ENCODE data around the gene ZSCAN22. TPM values are rescaled to one million over a fixed set of nuclear protein-coding genes. Genes with fewer than 3 reads are reported as not detected.
A peak's percentile ranks its signal among the peaks of the same experiment; 100 is the strongest.
"Not testable (repeated sequence)": the region's sequence is repeated elsewhere in the genome, so short reads cannot be mapped to it uniquely, and the experiment has no call there.

The ZSCAN22 gene
- total RNA-seq, 2 experiments from 2014 or later = 2.8 to 3.2 TPM

GRCh38 chr19:58305065-58305931 is 21.5 kb upstream of the ZSCAN22 start, which contains the start of gene ERVK3-1:
ERVK3-1 (plus strand) TSS chr19:58305377; CDS start chr19:58312169, 6,792 bp downstream.
- Mint-ChIP-seq H3K4me1 (peaks cover 36% of the 10 kb centered on the region), H3K4me3 (peak within 1 kb of the TSS; percentile 98), H3K9me3 (peaks cover 5% of the 10 kb centered on the region), H3K27me3 (no peaks in the 10 kb centered on the region), H3K36me3 (peaks cover 70% of the 10 kb centered on the region), H3K27ac (peak within 1 kb of the TSS; percentile 97)
- DNase-seq = peak; percentile 96

DNA sequence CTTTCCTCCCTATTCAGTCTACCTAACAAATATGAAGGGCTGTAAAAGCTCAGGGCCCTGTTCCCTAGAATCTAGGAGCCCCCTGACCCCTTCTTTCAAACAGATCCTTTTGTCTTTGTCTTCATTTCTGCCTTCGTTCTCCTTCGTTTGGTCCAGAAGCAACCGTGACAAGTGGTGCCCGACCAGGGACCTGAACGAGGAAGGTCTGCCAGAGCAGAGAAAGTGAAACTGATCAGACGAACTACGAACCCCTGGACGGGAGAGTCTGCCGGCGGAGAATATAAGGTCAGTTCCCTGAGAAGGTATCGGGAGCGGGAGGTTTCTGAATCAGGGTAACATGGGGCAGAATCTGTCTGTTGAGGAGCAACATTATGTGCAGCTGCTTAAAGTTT is 20.9 kb upstream of the ZSCAN22 start:
- Mint-ChIP-seq H3K4me1 (peaks cover 36% of the 10 kb centered on the region), H3K27ac (peak overlapping the region; percentile 97), H3K27me3 (no peaks in the 10 kb centered on the region), H3K4me3 (peak overlapping the region; percentile 98), H3K9me3 (peaks cover 3% of the 10 kb centered on the region), H3K36me3 (peaks cover 70% of the 10 kb centered on the region)
- no peak for DNase-seq

DNA sequence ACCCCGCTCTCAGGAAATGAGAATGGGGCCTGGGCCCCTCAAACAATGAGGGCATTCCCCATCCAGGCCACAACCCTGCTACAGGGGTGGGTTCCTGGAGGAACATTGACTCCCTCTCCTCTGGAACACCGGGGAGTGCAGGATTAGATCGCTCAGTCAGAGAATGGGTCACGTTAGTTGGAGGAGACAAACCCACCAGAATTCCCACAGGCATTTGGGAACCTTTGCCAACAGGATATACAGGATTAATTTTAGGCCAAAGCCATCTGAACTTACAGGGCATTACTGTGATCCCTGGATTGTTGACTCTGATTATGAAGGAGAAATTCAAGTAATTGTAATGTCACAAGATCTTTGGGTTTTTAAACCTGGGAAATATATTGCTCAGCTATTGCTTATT is 19.1 kb upstream of the ZSCAN22 start:
- H3K4me1 Mint-ChIP-seq = peaks cover 36% of the 10 kb centered on the region
- no peaks in the 10 kb centered on the region for H3K27me3 Mint-ChIP-seq
- H3K36me3 Mint-ChIP-seq = peaks cover 72% of the 10 kb centered on the region
- H3K4me3 Mint-ChIP-seq = no peak overlapping the region
- peaks cover 2% of the 10 kb centered on the region for H3K9me3 Mint-ChIP-seq
- no peak for DNase-seq
- H3K27ac Mint-ChIP-seq = peak overlapping the region; percentile 55

DNA sequence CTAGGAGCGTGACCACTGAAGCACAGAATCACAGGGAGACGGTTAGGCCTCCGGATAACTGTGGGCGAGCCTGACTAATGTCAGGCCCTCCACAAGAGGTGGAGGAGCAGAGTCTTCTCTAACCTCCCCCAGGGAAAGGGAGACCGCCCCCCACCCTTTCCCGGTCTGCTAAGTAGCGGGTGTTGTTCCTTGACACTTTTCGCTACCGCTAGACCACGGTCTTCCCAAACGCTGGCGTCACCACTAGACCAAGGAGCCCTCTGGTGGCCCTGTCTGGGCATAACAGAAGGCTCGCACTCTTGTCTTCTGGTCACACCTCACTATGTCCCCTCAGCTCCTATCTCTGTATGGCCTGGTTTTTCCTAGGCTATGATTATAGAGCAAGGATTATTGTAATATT is 16.1 kb upstream of the ZSCAN22 start:
- peak; percentile 12 for DNase-seq
- not testable (repeated sequence) for H3K27ac Mint-ChIP-seq, H3K4me3 Mint-ChIP-seq, H3K27me3 Mint-ChIP-seq, H3K9me3 Mint-ChIP-seq
- H3K36me3 Mint-ChIP-seq = peaks cover 76% of the 10 kb centered on the region
- H3K4me1 Mint-ChIP-seq = peaks cover 31% of the 10 kb centered on the region

- H3K4me3 Mint-ChIP-seq = no peak overlapping the region
- H3K27ac Mint-ChIP-seq = no peak overlapping the region
- H3K27me3 Mint-ChIP-seq = no peaks in the 10 kb centered on the region
- no peaks in the 10 kb centered on the region for H3K9me3 Mint-ChIP-seq
- H3K36me3 Mint-ChIP-seq = peaks cover 75% of the 10 kb centered on the region
- H3K4me1 Mint-ChIP-seq = peaks cover 25% of the 10 kb centered on the region
- no peak for DNase-seq
Observed at GRCh38 chr19:58311345-58311865, 15.4 kb upstream of the ZSCAN22 start.

DNA sequence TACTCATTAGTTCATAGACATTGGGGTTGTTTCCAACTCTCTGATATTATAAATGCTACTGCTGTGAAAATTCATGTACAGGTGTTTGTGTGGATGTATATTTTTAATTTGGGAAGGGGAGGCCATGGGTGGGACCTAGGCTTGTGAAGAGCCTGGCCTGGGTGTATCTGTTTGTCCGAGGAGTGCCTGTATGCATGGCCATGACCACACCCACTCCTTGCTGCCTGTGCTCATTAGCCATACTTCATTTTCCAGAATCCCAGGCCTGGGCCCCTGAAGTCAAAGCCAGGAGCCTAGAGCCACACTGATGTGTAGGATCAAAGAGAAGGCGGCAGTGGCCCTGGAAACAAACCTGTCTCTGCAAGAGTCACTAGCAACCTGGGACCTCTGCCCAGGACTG is 11.2 kb upstream of the ZSCAN22 start:
- DNase-seq = no peak
- Mint-ChIP-seq H3K36me3 (peaks cover 46% of the 10 kb centered on the region), H3K27ac (peak overlapping the region; percentile 73), H3K4me1 (no peaks in the 10 kb centered on the region), H3K9me3 (no peaks in the 10 kb centered on the region), H3K27me3 (no peaks in the 10 kb centered on the region), H3K4me3 (no peak overlapping the region)

- Mint-ChIP-seq H3K4me1 (no peaks in the 10 kb centered on the region), H3K27ac (no peak overlapping the region), H3K27me3 (no peaks in the 10 kb centered on the region), H3K36me3 (peaks cover 31% of the 10 kb centered on the region), H3K4me3 (no peak overlapping the region), H3K9me3 (no peaks in the 10 kb centered on the region)
- DNase-seq = no peak
Observed at GRCh38 chr19:58317476-58318072, 9.2 kb upstream of the ZSCAN22 start.

- no peak for DNase-seq
- Mint-ChIP-seq H3K4me1 (no peaks in the 10 kb centered on the region), H3K36me3 (peaks cover 28% of the 10 kb centered on the region), H3K27me3 (no peaks in the 10 kb centered on the region), H3K4me3 (no peak overlapping the region), H3K27ac (no peak overlapping the region), H3K9me3 (no peaks in the 10 kb centered on the region)
Observed at GRCh38 chr19:58318297-58318696, 8.5 kb upstream of the ZSCAN22 start.

GRCh38 chr19:58319241-58319640 is 7.6 kb upstream of the ZSCAN22 start:
- H3K27me3 Mint-ChIP-seq = no peaks in the 10 kb centered on the region
- DNase-seq = no peak
- no peaks in the 10 kb centered on the region for H3K9me3 Mint-ChIP-seq
- H3K4me1 Mint-ChIP-seq = no peaks in the 10 kb centered on the region
- peaks cover 25% of the 10 kb centered on the region for H3K36me3 Mint-ChIP-seq
- no peak overlapping the region for H3K4me3 Mint-ChIP-seq
- H3K27ac Mint-ChIP-seq = no peak overlapping the region

DNA sequence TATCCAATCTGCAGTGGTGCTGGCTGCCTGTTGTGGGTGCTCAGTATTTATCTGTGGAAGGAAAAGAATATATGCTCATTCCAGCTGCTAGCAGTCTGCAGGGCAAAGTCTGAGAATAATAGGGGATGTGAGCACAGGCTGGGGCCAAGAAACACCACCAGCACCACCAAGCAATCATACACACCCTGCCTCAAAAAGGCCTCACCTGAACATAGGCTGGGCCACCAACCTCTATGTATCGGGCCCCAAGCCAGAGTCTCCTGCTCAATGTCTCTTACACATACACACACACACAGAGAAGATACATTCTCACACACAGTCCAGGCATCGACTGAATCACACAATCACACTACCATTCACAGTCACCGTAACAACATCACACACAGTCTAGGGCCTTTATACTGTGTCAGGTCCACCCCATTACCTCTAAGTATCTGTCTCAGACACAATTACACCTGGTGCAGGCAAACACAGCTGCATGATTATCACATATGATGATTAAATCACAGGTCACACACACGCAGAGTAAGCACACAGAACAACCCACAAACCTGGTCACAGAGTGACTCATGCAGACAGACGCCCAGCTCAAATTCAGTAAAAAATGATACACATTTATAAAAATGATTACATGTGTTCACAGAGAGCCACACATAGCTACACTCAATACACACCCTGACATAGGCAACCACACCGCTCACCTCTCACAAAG is 1.3 kb upstream of the ZSCAN22 start:
- no peak overlapping the region for H3K4me3 Mint-ChIP-seq
- H3K4me1 Mint-ChIP-seq = no peaks in the 10 kb centered on the region
- H3K9me3 Mint-ChIP-seq = no peaks in the 10 kb centered on the region
- no peaks in the 10 kb centered on the region for H3K27me3 Mint-ChIP-seq
- DNase-seq = no peak
- H3K27ac Mint-ChIP-seq = no peak overlapping the region
- H3K36me3 Mint-ChIP-seq = peaks cover 8% of the 10 kb centered on the region

GRCh38 chr19:58326501-58326913 is 287 bp upstream of the ZSCAN22 start:
- DNase-seq = no peak
- Mint-ChIP-seq H3K27me3 (no peaks in the 10 kb centered on the region), H3K9me3 (no peaks in the 10 kb centered on the region), H3K27ac (no peak overlapping the region), H3K4me1 (no peaks in the 10 kb centered on the region), H3K36me3 (peaks cover 8% of the 10 kb centered on the region), H3K4me3 (no peak overlapping the region)

GRCh38 chr19:58328999-58329398 is 2.2 kb downstream of the ZSCAN22 start:
- H3K4me3 Mint-ChIP-seq = no peak overlapping the region
- no peaks in the 10 kb centered on the region for H3K4me1 Mint-ChIP-seq
- H3K9me3 Mint-ChIP-seq = no peaks in the 10 kb centered on the region
- no peaks in the 10 kb centered on the region for H3K27me3 Mint-ChIP-seq
- no peak overlapping the region for H3K27ac Mint-ChIP-seq
- DNase-seq = peak; percentile 24
- H3K36me3 Mint-ChIP-seq = no peaks in the 10 kb centered on the region

- no peaks in the 10 kb centered on the region for H3K27me3 Mint-ChIP-seq
- no peaks in the 10 kb centered on the region for H3K9me3 Mint-ChIP-seq
- DNase-seq = no peak
- H3K36me3 Mint-ChIP-seq = peaks cover 2% of the 10 kb centered on the region
- no peak overlapping the region for H3K27ac Mint-ChIP-seq
- no peak overlapping the region for H3K4me3 Mint-ChIP-seq
- no peaks in the 10 kb centered on the region for H3K4me1 Mint-ChIP-seq
Observed at GRCh38 chr19:58330458-58330857, 3.7 kb downstream of the ZSCAN22 start.

- DNase-seq = no peak
- H3K27ac Mint-ChIP-seq = no peak overlapping the region
- peaks cover 2% of the 10 kb centered on the region for H3K36me3 Mint-ChIP-seq
- no peaks in the 10 kb centered on the region for H3K4me1 Mint-ChIP-seq
- H3K9me3 Mint-ChIP-seq = no peaks in the 10 kb centered on the region
- H3K27me3 Mint-ChIP-seq = no peaks in the 10 kb centered on the region
- no peak overlapping the region for H3K4me3 Mint-ChIP-seq
Observed at GRCh38 chr19:58332697-58333096, 5.9 kb downstream of the ZSCAN22 start.

GRCh38 chr19:58334691-58335249 is 8.0 kb downstream of the ZSCAN22 start:
- Mint-ChIP-seq H3K27ac (no peak overlapping the region), H3K9me3 (no peaks in the 10 kb centered on the region), H3K4me3 (no peak overlapping the region), H3K4me1 (peaks cover 2% of the 10 kb centered on the region), H3K27me3 (no peaks in the 10 kb centered on the region), H3K36me3 (peaks cover 18% of the 10 kb centered on the region)
- no peak for DNase-seq

All from activated naive CD8-positive, alpha-beta T cell treated with anti-CD3 and anti-CD28 coated beads for 36 hours (primary cell).